ENCODE results near the gene B3GALT5.

B3GALT5 gene

DNA sequence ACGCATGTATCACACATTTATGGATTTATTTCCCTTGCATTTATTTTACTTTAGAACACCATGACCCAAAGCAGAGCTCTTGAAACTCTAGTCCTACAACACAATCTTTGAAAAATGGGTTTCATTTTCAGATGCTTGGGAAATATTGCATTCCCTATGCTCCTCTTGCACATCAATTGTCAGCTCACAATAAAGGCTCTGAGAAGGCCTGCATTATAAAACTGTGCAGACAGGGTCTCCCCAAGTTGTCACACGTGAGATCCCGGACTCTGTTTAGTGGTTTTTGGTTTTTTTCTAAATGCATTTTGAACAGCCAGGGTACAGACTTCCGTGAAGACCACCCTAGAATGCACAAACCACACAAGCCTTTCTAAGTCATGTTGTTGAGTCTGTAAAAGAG is 9.9 kb upstream of the B3GALT5 start:
- DNase-seq (ENCODE audit: extremely low read depth in 1 of 2, low read depth in 1 of 2) = no peak

DNA sequence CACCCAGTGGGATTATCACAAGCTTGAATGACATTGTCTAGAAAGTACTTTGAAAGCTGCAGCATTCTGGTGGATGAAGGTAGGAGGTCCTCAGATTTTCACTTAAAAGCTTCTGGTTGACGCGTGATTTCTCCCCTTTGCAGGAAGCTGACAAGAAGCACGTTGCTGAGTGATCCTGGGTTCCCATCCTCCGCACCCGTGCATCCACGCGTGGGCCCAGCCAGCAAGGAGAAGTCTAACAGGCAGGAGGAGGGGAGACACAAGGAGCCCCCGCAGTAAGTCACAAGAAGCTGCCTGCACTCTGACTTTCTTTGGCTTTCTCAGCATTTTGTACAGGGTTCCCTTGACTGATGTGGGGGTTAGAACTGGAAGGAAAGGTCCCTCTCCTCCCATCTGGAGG is 7.8 kb upstream of the B3GALT5 start:
- DNase-seq (ENCODE audit: extremely low read depth in 1 of 2, low read depth in 1 of 2) = no peak

DNA sequence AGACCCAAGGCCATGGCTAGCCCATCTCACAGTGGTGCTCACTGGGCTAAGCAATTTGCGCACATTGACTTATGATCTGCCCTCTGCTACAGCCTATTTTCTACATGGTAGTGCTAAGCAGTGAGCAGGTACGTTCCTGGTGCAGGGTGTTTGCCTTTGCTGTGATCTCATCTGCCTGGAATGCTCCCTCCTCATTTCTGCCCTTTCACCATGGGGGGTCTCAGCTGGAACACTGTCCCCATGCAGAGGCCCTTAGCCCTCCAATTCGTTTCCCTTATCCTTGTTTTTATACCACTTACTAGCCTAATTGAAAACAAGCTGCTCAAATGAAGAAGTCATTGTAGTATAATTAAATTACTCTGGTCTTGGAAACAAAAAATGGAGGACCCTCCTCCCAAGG is 2.0 kb upstream of the B3GALT5 start:
- no peak for DNase-seq (ENCODE audit: extremely low read depth in 1 of 2, low read depth in 1 of 2)

DNA sequence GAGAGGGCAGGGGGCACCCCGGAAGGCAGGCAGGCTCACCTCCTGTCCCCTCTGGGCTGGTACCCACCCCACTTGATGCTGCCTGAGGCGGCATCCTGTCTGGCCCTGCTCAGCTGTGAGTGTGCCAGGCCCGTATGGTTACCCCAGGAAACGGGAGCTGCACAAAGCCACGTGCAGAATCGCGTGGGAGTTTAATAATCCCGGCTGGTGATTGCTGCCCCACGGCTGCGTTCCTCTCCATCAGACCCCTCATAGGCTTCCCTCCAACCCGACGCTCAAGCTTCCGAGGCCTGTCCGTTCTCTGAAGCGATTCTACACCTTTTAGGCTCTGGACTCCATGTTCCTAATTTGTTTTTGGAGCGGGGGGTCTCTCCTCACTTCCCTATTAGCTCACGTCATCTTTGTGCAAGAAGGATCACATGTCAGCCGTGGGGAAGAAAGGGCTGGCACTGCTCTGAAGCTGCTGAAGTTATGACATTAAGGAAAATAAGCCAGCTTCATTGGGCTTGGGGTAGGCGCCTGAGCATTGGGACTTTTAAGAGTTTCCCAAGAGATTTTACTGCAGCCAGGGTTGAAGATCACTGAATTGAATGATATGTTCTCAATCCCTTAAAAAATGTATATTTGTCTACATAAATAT is 1.1 kb upstream of the B3GALT5 start:
- DNase-seq (ENCODE audit: extremely low read depth in 1 of 2, low read depth in 1 of 2) = no peak

DNA sequence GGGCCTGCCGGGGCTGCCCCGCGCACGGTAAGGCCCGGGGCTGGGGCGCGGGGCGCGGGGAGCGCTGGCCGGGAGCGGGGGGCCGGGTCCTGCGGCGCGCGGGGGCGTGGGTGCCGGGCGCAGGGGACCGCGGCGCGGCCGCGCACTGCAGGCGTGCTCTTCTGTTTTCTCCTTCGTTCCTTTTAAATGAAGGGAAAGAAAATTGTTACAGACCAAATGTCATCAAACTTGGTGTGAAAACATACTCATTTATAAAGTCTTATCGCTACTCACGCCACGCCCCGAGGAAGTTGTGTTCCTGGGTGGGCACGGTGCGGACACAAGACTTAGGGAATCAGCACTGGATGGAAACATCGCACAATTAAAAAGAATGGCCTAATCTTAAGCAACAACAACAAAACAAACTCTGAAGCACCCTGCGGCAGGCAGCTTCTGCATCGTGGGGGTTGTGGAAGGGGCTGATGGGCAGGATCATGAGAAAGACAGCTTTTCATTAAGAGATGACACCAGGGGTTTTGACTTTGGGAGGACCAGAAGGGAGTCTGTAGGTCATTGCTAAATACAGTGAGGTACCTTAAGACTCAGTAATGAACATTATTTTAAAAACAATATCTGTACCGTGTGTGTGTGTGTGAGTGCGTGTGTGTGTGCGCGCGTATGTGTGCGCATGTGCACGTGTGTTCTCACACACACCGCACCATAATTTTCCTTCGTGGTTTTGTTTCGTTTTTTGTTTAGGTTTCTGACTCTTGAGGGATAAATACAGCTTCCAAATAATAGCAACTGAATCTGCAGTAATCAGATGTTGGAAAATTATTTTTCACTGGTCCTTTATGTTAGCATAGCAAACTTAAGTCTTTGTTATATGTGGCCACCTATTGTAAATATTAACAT is 548 bp downstream of the B3GALT5 start:
- DNase-seq (ENCODE audit: extremely low read depth in 1 of 2, low read depth in 1 of 2) = no peak

DNA sequence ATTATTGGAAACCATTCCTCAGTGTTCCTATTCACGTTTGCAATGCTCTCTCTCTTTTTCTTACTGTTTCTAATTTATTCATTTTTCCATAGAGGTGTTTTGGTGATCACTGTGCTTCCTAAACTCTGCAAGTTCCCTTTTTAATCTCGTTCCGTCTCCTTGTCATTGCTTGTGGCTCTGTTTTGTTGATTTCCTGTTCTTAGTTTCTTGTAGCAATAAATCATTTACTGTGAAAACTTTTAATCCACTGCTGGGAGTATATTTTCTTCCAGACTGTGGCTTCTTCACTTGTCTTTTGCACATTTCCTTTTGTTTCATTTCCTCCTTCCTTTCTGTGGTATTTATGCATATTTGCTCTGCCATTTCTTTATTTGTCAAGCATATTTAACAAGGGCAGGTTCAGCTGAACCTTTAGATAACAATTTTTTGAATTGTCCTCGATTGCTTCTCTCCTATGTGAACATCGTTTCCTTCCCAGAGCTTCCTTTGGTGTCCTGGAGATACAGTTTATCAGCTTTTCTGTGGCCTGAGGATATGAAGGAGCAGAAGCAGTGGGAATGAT is 3.6 kb downstream of the B3GALT5 start:
- DNase-seq (ENCODE audit: extremely low read depth in 1 of 2, low read depth in 1 of 2) = no peak

DNA sequence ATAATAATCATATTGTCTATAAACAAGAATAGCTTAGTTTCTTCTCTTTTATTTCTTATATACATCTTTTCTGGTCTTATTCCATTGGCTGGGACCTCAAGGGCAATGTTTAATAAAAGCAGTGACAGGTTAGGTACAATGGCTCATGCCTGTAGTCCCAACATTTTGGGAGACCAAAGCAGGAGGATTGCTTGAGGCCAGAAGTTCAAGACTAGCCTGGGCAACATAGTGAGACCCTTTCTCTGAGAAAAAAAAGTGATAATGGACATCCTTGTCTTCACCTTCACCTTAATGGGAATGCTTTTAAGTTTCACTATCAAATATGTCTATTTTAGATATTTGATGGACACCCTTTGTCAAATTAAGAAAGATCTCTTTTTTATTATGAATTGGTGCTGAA is 8.1 kb downstream of the B3GALT5 start:
- no peak for DNase-seq (ENCODE audit: extremely low read depth in 1 of 2, low read depth in 1 of 2)

DNA sequence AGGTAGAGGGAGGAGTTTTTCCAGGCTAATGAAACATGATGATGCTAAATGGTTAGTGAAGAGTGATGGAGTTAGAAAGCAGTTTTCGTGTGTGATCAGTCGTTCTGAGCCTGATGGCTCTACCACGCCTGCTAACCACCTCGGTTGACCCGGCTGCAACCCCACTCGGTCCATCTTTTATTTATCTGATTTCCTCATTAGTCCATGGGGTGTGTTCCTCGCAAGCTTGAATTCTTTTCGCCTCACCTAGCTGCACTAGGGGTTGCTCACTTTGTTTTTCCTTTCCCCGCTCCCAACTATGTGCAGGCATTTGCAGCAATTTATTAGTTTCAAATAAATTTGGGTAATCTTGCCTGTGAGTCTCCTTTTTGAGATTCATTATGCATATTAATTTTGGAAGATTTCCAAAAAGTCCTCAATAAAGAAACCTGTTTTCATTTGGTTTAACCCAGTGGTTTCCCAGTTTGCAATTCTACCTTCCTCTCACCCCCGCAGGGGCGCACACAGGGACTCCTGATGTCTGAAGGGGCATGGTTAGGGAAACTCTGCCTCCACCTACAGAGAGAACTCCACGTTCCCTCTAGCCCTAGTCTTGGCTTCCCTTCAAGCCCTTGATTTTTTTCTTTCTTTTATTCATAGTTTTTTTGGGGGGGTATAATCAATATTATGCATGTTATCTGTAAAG is 12.6 kb downstream of the B3GALT5 start:
- no peak for DNase-seq (ENCODE audit: extremely low read depth in 1 of 2, low read depth in 1 of 2)

DNA sequence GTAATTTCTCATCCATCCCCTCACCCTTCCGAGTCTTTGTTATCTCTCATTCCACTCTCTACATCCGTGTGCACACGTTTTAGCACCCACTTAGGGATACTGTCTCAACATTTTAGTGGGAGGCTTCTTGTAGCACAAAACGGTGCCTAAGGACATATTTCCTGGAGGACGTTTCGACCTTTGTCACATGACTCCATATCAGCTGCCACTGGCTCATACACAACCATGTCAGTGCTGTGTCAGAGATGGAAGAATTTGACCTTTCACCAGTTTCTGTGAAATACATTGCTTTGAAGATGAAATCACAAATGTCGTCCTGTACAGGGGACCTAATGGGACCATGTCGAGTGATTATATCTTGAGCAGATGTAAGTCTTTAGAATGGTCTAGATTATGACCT is 15.6 kb downstream of the B3GALT5 start:
- DNase-seq (ENCODE audit: extremely low read depth in 1 of 2, low read depth in 1 of 2) = no peak

DNA sequence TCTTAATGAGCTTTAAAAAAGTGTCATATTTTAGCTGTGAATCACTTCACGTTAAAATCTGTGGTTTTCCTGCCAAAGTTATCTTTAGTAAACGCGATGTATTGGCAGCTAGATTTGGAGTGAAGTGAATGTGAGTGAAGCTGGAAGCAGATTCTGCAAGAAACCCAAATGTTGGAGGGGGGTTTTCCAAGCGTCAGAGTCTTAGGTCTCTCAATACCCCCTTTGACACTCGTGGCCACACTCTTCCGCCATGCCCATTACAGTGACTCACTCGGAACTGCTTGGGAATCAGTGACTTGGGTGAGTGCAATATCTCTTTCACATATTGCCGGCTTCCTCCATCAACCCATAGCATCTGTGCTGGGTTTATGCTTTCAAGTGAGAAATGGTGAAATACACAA is 17.5 kb downstream of the B3GALT5 start:
- no peak for DNase-seq (ENCODE audit: extremely low read depth in 1 of 2, low read depth in 1 of 2)

DNA sequence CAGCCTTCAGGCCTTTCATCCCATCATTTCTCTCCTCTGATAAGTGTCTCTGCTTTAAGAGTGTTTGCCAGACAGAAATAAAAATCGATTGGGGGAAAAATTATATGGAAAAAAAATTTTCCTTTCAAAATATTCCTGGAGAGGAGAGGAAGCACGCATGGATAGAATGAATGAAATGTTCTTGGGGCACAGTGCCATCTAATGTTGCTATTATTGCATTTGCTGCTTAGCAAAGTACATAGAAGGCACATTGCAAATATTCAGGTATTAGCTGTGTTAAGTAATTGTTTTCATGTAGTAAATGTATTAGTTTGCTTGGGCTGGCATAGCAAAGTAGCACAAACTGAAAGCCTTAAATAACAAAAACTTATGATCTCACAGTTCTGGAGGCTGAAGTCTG is 18.1 kb downstream of the B3GALT5 start:
- no peak for DNase-seq (ENCODE audit: extremely low read depth in 1 of 2, low read depth in 1 of 2)

DNA sequence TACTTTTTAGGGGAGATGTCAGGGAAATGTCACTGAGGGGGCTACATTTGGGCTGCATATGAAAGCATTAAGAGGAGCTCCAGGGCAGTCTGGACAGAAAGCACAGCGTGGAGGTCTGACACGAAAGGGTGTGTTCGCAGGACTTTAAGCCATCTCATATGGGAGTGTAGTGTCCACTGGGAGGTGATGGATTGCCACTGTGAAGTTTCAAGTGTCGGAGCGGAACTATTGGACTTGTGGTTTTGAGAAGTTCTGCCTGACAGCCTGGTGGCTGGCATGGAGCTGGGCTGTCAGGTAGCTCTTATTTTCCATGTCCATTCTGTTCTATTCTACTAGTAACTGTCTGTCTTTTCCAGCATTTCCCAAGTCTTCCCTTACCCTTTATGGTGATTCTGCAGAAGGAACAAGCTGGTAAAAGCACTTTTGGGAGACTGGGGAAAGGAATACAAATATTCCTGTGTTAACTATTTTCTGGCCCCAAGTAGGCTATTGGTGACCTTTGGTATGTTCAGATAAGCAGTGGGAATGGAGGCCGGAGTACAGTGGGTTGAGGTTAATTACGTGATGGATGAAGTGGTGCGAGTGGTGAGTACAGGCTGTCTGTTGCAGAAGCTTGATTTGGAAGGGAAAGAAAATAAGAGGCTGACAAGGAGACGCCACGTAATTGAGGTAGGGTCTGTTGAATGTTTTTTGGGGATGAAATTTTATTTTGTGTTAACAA is 19.3 kb downstream of the B3GALT5 start:
- DNase-seq (ENCODE audit: extremely low read depth in 1 of 2, low read depth in 1 of 2) = no peak

DNA sequence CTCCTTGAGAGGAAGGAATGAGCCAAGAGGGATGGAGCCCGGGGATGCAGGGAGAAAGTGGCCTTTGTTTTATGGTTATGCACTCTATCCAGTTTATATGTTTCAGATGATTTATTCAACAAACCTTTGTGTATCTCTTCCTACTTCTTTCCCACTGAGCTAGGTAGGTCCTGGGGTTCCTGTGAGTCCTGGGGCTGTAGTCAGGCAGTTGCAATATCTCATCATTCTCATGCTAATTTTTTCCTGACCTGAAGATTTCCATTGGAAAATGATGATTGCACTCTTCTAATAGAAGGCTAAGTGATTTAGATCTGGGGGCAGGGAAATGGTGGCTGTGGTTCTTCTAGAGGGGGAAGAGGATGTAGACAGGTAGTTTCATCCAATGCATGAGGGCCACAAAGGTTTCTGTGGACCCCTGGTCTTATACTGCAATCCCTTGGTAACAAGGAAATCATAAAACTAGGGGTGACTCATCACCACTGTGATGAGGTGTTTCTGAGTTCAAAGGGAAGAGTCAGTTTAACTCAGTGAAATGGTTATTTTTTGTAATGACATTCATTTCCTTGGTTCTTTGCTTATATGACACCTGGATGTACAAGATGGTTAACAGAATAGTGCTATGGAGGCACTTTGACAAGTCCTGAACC is 20.2 kb downstream of the B3GALT5 start:
- DNase-seq (ENCODE audit: extremely low read depth in 1 of 2, low read depth in 1 of 2) = no peak

DNA sequence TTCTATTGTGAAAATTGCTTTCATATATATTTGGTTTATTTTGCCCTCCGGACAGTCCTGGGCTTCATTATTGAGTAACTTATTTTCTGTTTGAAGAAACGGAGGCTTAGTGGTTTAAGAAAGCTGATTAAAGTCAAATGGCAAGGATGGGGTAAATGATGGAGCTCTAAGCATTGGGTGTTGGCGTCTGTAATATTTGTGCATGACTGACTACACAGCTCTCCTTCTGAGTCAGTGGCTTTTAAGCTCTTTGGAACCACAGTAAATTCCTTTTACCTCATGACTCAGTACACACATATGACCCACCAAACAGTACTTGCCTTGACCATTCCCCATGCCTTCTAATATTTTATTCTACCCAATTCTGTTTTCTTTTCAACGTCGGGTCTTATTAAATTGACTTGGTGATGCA is 21.0 kb downstream of the B3GALT5 start:
- no peak for DNase-seq (ENCODE audit: extremely low read depth in 1 of 2, low read depth in 1 of 2)

DNA sequence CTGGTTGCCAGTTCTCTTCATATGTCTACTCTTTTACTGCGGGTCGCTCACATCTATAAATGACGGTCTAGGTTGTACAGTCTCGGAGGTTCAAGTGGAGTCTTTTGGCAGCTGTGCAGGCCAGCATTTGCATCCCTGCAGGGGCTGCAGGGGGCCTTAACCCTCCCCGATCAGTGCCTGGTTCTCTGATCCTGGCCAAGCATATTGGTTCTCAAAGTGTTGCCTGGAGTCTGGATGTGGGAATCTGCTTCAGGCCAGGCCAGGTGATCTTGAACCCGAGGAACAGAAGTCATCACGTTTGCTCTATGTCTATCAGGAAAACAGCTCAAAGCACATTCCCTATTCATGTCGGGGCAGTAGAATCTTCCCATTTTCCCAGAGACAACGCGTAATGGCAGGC is 21.8 kb downstream of the B3GALT5 start:
- DNase-seq (ENCODE audit: extremely low read depth in 1 of 2, low read depth in 1 of 2) = no peak

DNA sequence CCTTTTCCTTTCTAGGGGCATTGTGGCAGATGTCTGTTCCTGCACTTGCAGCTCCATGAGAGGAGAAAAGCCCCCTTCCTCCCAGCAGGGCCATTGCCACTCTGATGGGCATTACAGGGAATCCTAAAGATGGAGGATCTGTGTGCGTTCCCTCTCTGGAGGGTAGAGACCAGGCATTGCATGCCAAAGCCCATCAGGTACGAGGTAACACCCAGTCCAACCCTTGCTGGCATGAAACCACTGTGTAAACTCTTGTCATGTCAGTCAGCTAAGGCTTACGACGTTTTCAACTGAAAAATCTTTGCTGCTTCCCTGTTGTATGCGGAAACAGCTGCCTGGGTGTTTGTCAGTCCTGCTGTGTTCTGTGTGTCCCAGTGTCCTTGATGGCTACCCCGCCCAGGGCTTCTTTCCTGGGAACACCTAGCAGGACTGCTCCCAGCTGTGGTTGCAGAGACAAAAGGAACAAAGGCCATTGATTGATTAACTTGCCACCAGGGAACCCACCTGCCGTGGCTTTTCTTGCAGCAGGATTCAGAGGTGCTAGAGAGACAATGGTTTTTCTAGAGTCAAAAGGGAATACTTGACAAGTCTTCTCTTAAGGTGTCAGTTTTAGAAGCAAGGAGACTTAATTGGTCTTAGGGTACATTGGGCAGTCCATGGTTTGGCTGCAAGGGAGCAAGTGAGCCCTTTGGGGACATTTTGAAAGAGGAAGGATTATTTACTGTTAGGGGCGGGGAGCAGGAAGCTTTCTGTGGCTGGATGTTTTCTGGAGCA is 24.6 kb downstream of the B3GALT5 start:
- DNase-seq (ENCODE audit: extremely low read depth in 1 of 2, low read depth in 1 of 2) = no peak

DNA sequence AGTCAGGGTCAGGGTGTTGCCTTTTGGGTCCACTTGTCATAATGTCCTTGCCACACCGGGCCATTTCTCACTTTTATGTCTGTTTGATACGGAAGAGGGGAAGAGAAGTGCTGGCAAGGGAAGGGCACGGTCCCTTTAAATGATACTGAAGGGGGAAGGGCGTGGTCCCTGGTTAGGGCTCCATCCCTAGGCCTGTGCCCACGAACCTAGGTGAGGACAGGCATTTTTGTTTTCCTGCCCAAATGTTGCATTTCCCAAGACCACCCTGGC is 25.2 kb downstream of the B3GALT5 start:
- no peak for DNase-seq (ENCODE audit: extremely low read depth in 1 of 2, low read depth in 1 of 2)

DNA sequence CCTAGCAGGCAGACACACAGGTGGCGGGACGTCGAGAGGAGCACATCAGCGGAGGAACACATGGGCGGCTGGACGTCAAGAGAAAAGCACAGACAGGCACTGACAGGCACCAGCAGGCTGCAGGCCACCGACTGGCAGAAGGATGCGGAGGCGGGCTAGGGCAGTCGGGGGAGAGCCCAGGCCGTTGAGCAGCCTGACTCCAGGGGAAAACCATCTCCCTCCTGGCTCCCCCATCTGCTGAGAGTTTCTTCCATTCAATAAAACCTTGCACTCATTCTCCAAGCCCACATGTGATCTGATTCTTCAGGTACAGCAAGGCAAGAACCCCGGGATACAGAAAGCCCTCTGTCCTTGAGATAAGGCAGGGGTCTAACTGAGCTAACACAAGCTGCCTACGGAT is 25.5 kb downstream of the B3GALT5 start:
- no peak for DNase-seq (ENCODE audit: extremely low read depth in 1 of 2, low read depth in 1 of 2)

DNA sequence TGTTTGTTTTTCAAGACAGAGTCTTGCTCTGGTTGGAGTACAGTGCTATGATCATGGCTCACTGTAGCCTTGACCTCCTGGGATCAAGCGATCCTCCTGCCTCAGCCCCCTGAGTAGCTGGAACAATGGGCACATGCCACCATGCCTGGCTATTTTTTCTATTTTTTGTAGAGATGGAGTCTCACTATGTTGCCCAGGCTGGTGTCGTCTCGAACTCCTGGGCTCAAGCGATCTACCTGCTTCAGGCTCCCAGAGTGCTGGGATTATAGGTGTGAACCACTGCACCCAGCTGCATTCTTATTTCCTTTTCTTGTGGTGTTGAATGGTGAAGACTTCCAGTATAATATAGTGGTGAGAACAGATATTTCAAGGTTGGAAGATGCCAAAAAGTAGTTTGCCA is 28.0 kb downstream of the B3GALT5 start:
- no peak for DNase-seq (ENCODE audit: extremely low read depth in 1 of 2, low read depth in 1 of 2)

DNA sequence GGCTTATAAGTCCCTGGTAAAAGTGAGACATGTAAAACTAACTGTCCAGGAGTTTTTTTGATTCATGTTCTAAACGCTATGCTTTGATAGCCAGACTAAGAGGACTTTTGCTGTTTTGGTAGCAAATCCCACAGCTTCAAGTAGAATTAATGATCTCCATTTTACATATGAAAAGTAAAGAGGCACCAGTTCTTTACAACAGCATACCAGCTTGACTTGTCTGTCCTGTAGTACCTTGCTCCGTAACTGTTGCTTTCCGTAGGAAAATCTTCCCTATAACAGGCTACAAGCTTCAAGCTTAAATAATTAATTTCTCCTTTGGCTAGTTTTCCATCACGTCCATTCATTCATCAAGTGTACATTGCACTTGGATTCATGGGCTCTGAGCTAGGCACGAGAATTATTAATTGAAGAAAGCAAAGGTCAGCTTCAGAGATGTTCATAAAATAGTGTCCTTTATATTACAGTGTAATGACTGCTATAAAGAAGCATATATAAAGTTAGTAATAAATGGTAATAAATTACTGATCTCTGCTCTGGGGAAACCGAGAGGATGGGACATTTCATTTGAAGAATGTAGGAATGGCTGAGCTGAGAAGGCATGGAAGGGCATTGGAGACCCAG is 29.2 kb downstream of the B3GALT5 start:
- no peak for DNase-seq (ENCODE audit: extremely low read depth in 1 of 2, low read depth in 1 of 2)
